Activated T-cell treated with anti-CD3 and anti-CD28 coated beads for 48 hours (primary cell): ENCODE results near the gene APOBEC3G.

Experiments
- DNase-seq: peaks from one replicate; pipeline ENCODE4 v3.0.0-alpha.2; 2020; ENCODE audit warnings: low read depth

Gene APOBEC3G

GRCh38 chr22:39125622-39126021, 48.5 kb downstream of the APOBEC3G start:
- no peak for DNase-seq

GRCh38 chr22:39128508-39128907, 51.4 kb downstream of the APOBEC3G start:
- DNase-seq, result no peak

GRCh38 chr22:39129081-39129480, 52.0 kb downstream of the APOBEC3G start:
- no peak for DNase-seq

GRCh38 chr22:39129746-39130145, 52.7 kb downstream of the APOBEC3G start:
- no peak for DNase-seq

- DNase-seq, result no peak
Observed at GRCh38 chr22:39130152-39130704, 53.2 kb downstream of the APOBEC3G start.

GRCh38 chr22:39130892-39131855, 54.1 kb downstream of the APOBEC3G start:
- no peak for DNase-seq

- no peak for DNase-seq
Observed at GRCh38 chr22:39132281-39132680, 55.2 kb downstream of the APOBEC3G start.

- DNase-seq, result no peak
Observed at GRCh38 chr22:39132871-39133524, 55.9 kb downstream of the APOBEC3G start.

- no peak for DNase-seq
Observed at GRCh38 chr22:39133871-39134270, 56.8 kb downstream of the APOBEC3G start.

- DNase-seq, result no peak
Observed at GRCh38 chr22:39134366-39135091, 57.5 kb downstream of the APOBEC3G start.

GRCh38 chr22:39135092-39135896, 58.2 kb downstream of the APOBEC3G start:
- DNase-seq, result peak; percentile 43

- DNase-seq, result no peak
Observed at GRCh38 chr22:39136317-39136716, 59.2 kb downstream of the APOBEC3G start.
